ENCODE results near the gene RNF10.

- TF ChIP-seq GATA2 (IDR thresholded peaks at IDR 0.05; ENCODE audit: low read depth, low read length): no peak
- TF ChIP-seq GATA3 (IDR thresholded peaks at IDR 0.05; ENCODE audit: low read depth, low read length): no peak
These were observed 6.3 kb downstream of the RNF10 start for GRCh38 chr12:120540445-120540844.
